Hematopoietic multipotent progenitor cell (in vitro differentiated cells): ENCODE data around the gene SLC35F5. TPM values are rescaled to one million over a fixed set of nuclear protein-coding genes. Genes with fewer than 3 reads are reported as not detected.
"Not testable (repeated sequence)": the region's sequence is repeated elsewhere in the genome, so short reads cannot be mapped to it uniquely, and the experiment has no call there.

ENCODE experiments used
- DNase-seq, 3 donors: peaks; one replicate each; pipeline ENCODE4 v3.0.0-alpha.2; 2011 to 2015; ENCODE audit warnings: low read depth in 2 of 3, low spot score in 2 of 3
- total RNA-seq: library from RNA; depleted of rRNA; stranded (reverse); fragments of >200 nt; gene quantifications from one replicate; pipeline ENCODE4 v1.2.3, GENCODE V29; 2012

The SLC35F5 gene
- total RNA-seq, 1 donor = 48.7 TPM

GRCh38 chr2:113698892-113699447 is 57.5 kb downstream of the SLC35F5 start:
- DNase-seq = no peak

DNA sequence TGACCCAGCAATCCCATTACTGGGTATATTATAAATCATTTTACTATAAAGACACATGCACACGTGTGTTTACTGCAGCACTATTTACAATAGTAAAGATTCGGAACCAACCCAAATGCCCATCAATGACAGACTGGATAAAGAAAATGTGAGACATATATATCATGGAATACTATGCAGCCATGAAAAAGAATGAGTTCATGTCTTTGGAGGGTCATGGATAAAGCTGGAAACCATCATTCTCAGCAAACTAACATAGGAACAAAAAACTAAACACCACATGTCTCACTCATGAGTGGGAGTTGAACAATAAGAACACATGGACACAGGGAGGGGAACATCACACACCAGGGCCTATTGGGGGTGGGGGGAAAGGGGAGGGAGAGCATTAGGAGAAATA is 58.2 kb downstream of the SLC35F5 start:
- DNase-seq = not testable (repeated sequence)

DNA sequence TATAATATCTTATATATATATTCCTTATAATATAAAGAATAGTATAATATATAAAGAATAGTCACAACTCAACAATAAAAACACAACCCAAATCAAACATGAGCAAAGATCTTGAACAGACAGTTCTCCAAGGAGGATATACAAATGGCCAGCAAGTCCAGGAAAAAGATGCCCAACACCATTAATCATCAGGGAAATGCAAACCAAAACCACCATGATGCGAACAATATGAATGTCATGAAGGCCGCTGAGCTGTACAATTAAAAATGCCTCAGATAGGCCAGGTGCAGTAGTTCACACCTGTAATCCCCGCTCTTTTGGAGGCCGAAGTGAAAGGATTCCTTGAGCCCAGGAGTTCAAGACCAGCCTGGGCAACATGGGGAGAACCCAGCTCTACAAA is 58.9 kb downstream of the SLC35F5 start:
- no peak for DNase-seq

- DNase-seq = no peak
These were observed 62.0 kb downstream of the SLC35F5 start for GRCh38 chr2:113694438-113694837.

- DNase-seq = peak in 1 of 3 donors; percentile 49
These were observed 63.6 kb downstream of the SLC35F5 start for GRCh38 chr2:113692698-113693428.

GRCh38 chr2:113690871-113691270 is 65.6 kb downstream of the SLC35F5 start:
- DNase-seq = peak in 1 of 3 donors; percentile 16

DNA sequence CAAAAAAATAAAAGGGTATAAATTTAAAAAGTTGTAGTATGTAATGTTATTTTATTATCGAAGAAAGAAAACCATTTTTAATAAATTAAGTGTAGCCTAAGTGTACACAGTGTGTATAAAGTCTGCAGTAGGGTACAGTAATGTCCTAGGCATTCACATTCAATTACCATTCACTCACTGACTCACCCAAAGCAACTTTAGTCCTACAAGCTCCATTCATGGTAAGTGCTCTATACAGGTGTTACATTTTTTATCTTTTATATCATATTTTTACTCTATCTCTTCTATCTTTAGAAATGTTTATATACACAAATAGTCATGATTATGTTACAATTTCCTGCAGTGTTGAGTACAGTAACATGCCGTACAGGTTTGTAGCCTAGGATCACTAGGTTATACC is 69.9 kb downstream of the SLC35F5 start:
- DNase-seq = no peak

DNA sequence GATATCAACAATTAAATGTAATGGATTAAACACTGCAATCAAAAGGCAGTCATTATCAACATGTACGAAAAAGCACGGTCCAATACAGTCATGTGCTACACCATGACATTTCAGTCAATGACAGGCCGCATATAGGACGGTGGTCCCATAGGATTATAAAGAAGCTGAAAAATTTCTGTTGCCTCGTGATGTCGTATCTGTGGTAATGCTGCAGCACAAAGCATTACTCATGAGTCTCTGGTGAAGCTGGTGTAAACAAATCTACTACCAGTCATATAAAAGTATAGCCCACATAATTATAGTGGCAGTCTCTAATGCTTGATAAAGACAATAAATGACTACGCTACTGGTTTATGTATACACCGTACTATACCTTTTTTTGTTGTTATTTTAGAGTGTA is 71.0 kb downstream of the SLC35F5 start:
- no peak for DNase-seq

- no peak for DNase-seq
These were observed 77.0 kb downstream of the SLC35F5 start for GRCh38 chr2:113679457-113679856.

GRCh38 chr2:113677330-113677729 is 79.1 kb downstream of the SLC35F5 start:
- no peak for DNase-seq

DNA sequence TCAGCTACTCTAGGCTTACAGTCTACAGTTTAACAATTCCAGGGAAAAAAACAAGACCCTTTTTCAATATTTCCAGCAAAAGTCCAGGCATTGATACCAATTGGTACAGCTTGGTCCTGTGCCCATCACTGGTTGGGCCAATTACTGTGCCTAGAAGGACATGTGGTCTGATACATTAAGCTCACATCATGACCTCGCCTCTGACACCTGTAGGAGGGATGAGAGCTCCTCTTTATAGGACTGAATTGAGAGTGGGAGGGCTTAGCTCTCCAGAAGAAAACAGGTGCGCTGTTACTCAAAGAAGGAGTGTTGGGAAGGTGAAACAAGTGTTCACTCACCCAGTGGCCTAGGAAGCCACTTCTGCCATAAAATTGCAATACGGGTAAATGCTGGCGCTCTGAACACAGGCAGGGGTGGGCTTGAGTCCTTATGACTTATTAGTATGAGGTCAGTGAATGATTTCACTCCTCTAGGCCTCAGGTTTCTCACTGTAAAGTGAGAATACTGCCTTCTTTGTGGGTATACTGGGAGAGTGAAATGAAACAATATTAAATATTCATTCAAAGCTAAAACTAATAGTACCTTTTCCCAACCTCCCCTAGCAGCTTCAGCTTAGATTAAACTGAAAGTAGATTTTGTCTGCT is 79.7 kb downstream of the SLC35F5 start:
- no peak for DNase-seq

- no peak for DNase-seq
These were observed 80.6 kb downstream of the SLC35F5 start for GRCh38 chr2:113675875-113676274.

DNA sequence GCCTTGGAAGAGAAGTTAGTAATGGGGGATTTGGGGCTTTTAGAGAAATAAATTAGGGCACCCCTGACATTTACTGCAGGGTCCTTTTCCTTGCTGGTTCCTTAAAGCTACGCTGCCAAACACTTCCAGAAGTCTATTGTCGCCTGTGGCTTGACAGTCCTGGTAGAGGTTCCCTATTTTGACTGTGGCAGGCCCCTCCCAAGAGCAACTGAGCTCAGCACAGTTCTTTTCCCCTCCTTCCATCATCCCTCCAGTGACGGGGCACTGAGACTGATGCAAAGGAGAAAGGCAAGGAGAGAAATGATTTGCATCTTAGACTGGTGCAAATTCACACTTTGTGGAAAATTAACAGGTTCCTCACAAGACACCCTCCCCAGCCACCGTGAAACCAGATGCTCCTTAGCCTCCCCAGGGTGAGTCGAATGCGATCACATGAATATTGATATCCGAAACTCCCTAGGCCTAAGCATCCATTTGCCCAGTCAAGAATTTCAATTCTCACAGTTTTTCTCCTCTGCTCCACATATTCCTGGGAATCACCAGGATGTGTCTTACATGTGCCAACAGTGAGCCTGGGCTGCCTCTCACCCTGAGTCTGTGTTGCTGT is 84.0 kb downstream of the SLC35F5 start:
- DNase-seq = peak in 1 of 3 donors; percentile 22

- DNase-seq = not testable (repeated sequence)
These were observed 87.4 kb downstream of the SLC35F5 start for GRCh38 chr2:113669013-113669412.

DNA sequence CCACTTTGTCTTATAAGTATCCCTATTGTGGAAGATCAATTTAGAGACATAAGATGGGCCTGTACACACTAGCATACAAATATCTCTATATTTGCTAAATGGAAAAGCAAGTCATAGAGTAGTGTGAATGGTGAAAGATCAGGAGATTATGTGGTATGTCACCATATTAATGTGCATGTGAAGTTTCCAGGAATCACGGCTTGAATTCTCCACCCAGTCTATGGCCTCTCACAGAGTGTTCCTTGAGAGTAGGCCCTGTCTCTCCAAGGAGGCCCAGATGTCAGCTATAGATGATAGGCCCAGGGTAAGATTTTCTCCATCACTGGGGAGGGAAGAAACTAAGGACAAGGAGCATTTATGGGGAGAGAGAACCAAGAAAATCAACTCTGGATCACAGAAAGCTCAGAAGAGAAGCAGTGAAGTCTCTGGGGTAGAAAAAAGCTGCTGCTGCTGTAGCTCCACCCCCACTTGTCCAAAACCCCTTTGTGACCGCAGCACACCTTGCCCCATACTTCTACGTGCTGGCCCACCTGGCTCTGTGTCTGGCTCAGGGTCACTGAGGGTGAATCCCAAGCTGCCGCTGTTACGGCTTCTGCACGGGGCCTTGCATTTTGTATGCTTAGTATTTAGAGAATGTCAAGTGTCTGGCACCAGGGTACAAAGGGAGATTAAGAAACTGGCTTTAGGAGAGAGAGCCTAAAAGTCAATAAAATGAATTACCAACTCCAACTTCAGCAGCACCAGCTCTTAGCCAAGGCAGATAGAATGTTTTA is 91.5 kb downstream of the SLC35F5 start:
- not testable (repeated sequence) for DNase-seq

GRCh38 chr2:113663285-113664060 is 93.0 kb downstream of the SLC35F5 start:
- DNase-seq = not testable (repeated sequence)
